ENCODE data around the gene GALNTL6. TPM values are rescaled to one million over a fixed set of nuclear protein-coding genes. Genes with fewer than 3 reads are reported as not detected.

GALNTL6 gene
- total and polyA plus RNA-seq, 3 experiments from 2014 or later, result not detected

GRCh38 chr4:173061160-173061559, 1248.0 kb downstream of the GALNTL6 start:
- POLR2A ChIA-PET, result no interaction called here
- Mint-ChIP-seq H3K4me3 (no peak overlapping the region), H3K27me3 (peaks cover 4 to 7% of the 10 kb centered on the region in 2 donors), H3K36me3 (no peaks in the 10 kb centered on the region), H3K4me1 (no peaks in the 10 kb centered on the region), H3K27ac (no peak overlapping the region), H3K9me3 (peaks cover 2 to 18% (median 8%) of the 10 kb centered on the region in 5 donors)
- CTCF ChIA-PET, result no interaction called here
- no peak overlapping the region for H3K4me3 ChIP-seq (ENCODE audit: low read length)
- no peaks in the 10 kb centered on the region for H3K4me1 ChIP-seq (ENCODE audit: insufficient read depth, low read length)
- H3K27me3 ChIP-seq (ENCODE audit: insufficient read depth, low read length, poor library complexity, severe bottlenecking), result no peaks in the 10 kb centered on the region
- no peaks in the 10 kb centered on the region for H3K9me3 ChIP-seq (ENCODE audit: low read length)
- H3K27ac ChIP-seq (ENCODE audit: low read depth, low read length), result no peak overlapping the region
- H3K36me3 ChIP-seq (ENCODE audit: insufficient read depth, low read length), result no peaks in the 10 kb centered on the region
- no peak for DNase-seq

DNA sequence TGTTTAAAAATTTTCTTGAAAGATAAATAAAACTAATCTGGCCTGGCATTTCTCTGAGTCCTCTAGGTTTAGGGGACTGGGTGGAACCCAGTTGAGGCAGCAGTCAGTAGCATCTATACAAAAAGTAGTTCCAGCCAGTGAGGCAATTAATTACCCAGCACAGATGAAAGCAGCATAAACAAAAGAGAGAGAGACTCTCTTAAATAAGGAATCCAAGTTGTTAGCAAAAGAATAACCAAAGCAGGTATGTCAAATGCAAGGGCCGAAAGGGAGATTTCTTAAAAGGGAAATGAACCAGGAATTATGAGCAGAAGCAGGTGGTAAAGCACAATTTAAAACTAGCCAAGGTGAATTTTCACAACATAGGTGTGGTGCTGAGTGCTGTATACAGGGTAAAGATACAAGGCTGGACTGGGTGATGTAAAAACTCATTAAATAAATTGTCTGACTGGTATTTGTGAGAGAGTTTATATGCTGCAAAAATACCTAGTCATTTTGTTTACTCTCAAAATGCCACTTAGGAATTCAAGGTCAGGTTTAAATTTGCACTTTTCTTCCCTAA, 1260.8 kb downstream of the GALNTL6 start:
- ChIA-PET CTCF (no interaction called here), POLR2A (no interaction called here)
- Mint-ChIP-seq H3K36me3 (no peaks in the 10 kb centered on the region), H3K27ac (no peak overlapping the region), H3K4me1 (no peaks in the 10 kb centered on the region), H3K9me3 (peaks cover 11 to 23% (median 18%) of the 10 kb centered on the region in 5 donors), H3K27me3 (peaks cover 4 to 32% of the 10 kb centered on the region in 2 donors), H3K4me3 (no peak overlapping the region)
- no peaks in the 10 kb centered on the region for H3K36me3 ChIP-seq (ENCODE audit: insufficient read depth, low read length)
- no peak overlapping the region for H3K4me3 ChIP-seq (ENCODE audit: low read length)
- no peak overlapping the region for H3K27ac ChIP-seq (ENCODE audit: low read depth, low read length)
- DNase-seq, result no peak
- no peaks in the 10 kb centered on the region for H3K4me1 ChIP-seq (ENCODE audit: insufficient read depth, low read length)
- H3K27me3 ChIP-seq (ENCODE audit: insufficient read depth, low read length, poor library complexity, severe bottlenecking), result no peaks in the 10 kb centered on the region
- no peaks in the 10 kb centered on the region for H3K9me3 ChIP-seq (ENCODE audit: low read length)

- no peaks in the 10 kb centered on the region for H3K4me1 Mint-ChIP-seq
- H3K9me3 ChIP-seq (ENCODE audit: low read length), result no peaks in the 10 kb centered on the region
- H3K9me3 Mint-ChIP-seq, result peaks cover 9 to 22% (median 13%) of the 10 kb centered on the region in 5 donors
Observed at GRCh38 chr4:173074501-173074946, 1261.3 kb downstream of the GALNTL6 start.

DNA sequence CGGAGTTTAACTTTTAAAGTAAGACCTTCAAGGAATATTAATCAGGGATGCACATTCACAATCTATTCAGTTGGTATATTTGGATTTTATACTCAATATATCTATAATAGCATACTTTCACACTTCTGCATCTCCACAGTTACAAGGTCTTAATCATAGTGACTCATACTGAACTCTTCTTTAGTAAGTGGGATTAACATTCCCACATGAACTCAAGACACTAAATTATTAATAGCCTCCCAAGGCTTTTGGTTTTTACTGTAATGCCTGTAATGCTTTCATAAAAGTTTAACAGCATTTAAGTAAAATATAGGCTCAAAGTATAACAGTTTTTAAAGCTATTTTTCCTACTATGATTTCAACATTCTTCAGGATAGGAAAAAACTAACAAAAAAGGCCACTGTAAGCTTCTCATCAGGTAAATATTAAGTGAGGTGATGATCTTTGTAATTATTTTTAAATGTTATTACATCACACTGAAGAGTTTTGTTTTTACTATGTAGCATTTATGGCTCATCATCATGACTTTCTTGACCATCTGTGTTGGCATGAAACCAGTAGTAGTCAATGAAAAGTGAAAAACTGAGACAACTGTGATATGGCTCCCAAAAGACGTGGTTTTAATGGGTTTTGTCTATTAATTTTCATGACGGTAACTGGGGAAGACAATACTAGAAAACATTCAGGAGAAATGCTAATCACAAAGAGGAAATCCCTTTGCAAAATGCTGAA, 1263.9 kb downstream of the GALNTL6 start:
- no peak overlapping the region for H3K4me3 ChIP-seq (ENCODE audit: low read length)
- Mint-ChIP-seq H3K27me3 (peaks cover 4 to 20% of the 10 kb centered on the region in 2 donors), H3K9me3 (peaks cover 3 to 15% (median 5%) of the 10 kb centered on the region in 5 donors), H3K4me3 (no peak overlapping the region), H3K4me1 (no peaks in the 10 kb centered on the region), H3K27ac (no peak overlapping the region), H3K36me3 (no peaks in the 10 kb centered on the region)
- H3K4me1 ChIP-seq (ENCODE audit: insufficient read depth, low read length), result no peaks in the 10 kb centered on the region
- ChIA-PET POLR2A (no interaction called here), CTCF (interaction anchor here (0.7 kb wide), 1 partner anchor 21 kb away, joined by 3 read pairs; no protein-coding TSS in a partner anchor)
- H3K27me3 ChIP-seq (ENCODE audit: insufficient read depth, low read length, poor library complexity, severe bottlenecking), result no peaks in the 10 kb centered on the region
- no peak for DNase-seq
- no peaks in the 10 kb centered on the region for H3K36me3 ChIP-seq (ENCODE audit: insufficient read depth, low read length)
- H3K27ac ChIP-seq (ENCODE audit: low read depth, low read length), result no peak overlapping the region
- no peaks in the 10 kb centered on the region for H3K9me3 ChIP-seq (ENCODE audit: low read length)

More at GRCh38 chr4:173074501-173074946, 1261.3 kb downstream of the GALNTL6 start:
- no peak overlapping the region for H3K4me3 Mint-ChIP-seq
- no peaks in the 10 kb centered on the region for H3K36me3 Mint-ChIP-seq
- ChIA-PET POLR2A (no interaction called here), CTCF (no interaction called here)
- Histone ChIP-seq H3K27ac (ENCODE audit: low read depth, low read length) (no peak overlapping the region), H3K4me1 (ENCODE audit: insufficient read depth, low read length) (no peaks in the 10 kb centered on the region), H3K4me3 (ENCODE audit: low read length) (no peak overlapping the region), H3K27me3 (ENCODE audit: insufficient read depth, low read length, poor library complexity, severe bottlenecking) (no peaks in the 10 kb centered on the region), H3K36me3 (ENCODE audit: insufficient read depth, low read length) (no peaks in the 10 kb centered on the region)
- H3K27me3 Mint-ChIP-seq, result peaks cover 4 to 28% of the 10 kb centered on the region in 2 donors
- no peak overlapping the region for H3K27ac Mint-ChIP-seq
- DNase-seq, result no peak

GRCh38 chr4:173088144-173088543, 1274.9 kb downstream of the GALNTL6 start:
- ChIA-PET POLR2A (no interaction called here), CTCF (no interaction called here)
- no peaks in the 10 kb centered on the region for H3K36me3 ChIP-seq (ENCODE audit: insufficient read depth, low read length)
- DNase-seq, result no peak
- H3K4me3 Mint-ChIP-seq, result no peak overlapping the region
- H3K9me3 ChIP-seq (ENCODE audit: low read length), result no peaks in the 10 kb centered on the region
- H3K27me3 ChIP-seq (ENCODE audit: insufficient read depth, low read length, poor library complexity, severe bottlenecking), result no peaks in the 10 kb centered on the region
- peaks cover 11 to 28% of the 10 kb centered on the region in 2 donors for H3K27me3 Mint-ChIP-seq
- H3K36me3 Mint-ChIP-seq, result no peaks in the 10 kb centered on the region
- H3K4me1 Mint-ChIP-seq, result no peaks in the 10 kb centered on the region
- H3K27ac Mint-ChIP-seq, result no peak overlapping the region
- H3K4me3 ChIP-seq (ENCODE audit: low read length), result no peak overlapping the region
- peaks cover 0 to 5% (median 0%) of the 10 kb centered on the region in 5 donors for H3K9me3 Mint-ChIP-seq
- no peaks in the 10 kb centered on the region for H3K4me1 ChIP-seq (ENCODE audit: insufficient read depth, low read length)
- no peak overlapping the region for H3K27ac ChIP-seq (ENCODE audit: low read depth, low read length)

Measured in CD8-positive, alpha-beta memory T cell (primary cell).